ENCODE results near the gene CACNA1S. TPM values are rescaled to one million over a fixed set of nuclear protein-coding genes. Genes with fewer than 3 reads are reported as not detected.

Gene CACNA1S
- total RNA-seq, 4 donors from 2014 or later = not detected

DNA sequence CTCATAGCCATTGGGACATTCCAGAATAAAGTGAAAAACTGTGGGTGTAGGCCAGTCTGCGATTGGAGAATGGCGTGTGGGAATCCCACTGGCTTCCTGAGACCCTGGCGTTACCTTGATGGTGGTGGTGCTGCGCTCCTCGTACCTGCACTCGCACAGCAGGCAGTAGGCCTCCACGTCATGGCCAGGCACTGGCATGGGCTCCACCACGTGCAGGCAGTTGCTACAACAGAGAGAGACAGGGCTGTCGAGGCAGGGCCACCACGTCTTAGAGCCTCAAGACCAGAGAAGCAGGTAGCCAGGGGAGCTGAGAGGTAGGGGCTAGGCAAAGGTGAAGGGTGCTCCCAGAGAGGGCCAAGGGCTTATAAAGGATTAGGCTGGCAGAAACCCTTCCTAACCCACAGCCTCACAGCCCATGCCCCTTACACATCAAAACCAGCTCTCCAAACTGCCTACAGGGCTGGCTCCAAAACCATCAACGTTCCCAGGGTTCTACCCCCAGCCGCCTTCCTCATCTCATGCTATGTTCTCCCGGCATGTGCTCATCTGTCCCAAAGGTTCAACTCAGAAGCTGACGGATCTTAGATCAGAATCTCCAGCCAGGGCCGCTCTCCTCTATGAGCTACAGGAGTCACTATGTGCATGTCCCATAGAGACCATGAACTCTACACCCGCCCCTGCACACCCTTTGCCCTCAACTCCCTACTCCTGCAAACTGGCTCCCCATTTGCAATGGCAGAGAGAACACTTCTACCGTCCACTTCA, 34.6 kb upstream of the CACNA1S start:
- no peaks in the 10 kb centered on the region for H3K9me3 ChIP-seq
- no peak for TF ChIP-seq POLR2A (IDR thresholded peaks at IDR 0.05)
- TF ChIP-seq, protein P1, sequence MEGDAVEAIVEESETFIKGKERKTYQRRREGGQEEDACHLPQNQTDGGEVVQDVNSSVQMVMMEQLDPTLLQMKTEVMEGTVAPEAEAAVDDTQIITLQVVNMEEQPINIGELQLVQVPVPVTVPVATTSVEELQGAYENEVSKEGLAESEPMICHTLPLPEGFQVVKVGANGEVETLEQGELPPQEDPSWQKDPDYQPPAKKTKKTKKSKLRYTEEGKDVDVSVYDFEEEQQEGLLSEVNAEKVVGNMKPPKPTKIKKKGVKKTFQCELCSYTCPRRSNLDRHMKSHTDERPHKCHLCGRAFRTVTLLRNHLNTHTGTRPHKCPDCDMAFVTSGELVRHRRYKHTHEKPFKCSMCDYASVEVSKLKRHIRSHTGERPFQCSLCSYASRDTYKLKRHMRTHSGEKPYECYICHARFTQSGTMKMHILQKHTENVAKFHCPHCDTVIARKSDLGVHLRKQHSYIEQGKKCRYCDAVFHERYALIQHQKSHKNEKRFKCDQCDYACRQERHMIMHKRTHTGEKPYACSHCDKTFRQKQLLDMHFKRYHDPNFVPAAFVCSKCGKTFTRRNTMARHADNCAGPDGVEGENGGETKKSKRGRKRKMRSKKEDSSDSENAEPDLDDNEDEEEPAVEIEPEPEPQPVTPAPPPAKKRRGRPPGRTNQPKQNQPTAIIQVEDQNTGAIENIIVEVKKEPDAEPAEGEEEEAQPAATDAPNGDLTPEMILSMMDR (IDR thresholded peaks at IDR 0.05) = no peak
- DNase-seq = no peak
- H3K27me3 ChIP-seq = peaks cover 0 to 3% (median 0%) of the 10 kb centered on the region in 4 donors
- intact Hi-C loops (cut with DNase I) = no loop called here
- 86 to 94% methylated on average over 7 to 16 of the region's 17 CpGs for WGBS, 2 donors
- no peak overlapping the region for H3K27ac ChIP-seq
- no peak overlapping the region for H3K4me3 ChIP-seq
- peaks cover 0 to 14% (median 0%) of the 10 kb centered on the region in 3 donors for H3K4me1 ChIP-seq
- H3K36me3 ChIP-seq = peaks cover 0 to 98% (median 21%) of the 10 kb centered on the region in 3 donors

DNA sequence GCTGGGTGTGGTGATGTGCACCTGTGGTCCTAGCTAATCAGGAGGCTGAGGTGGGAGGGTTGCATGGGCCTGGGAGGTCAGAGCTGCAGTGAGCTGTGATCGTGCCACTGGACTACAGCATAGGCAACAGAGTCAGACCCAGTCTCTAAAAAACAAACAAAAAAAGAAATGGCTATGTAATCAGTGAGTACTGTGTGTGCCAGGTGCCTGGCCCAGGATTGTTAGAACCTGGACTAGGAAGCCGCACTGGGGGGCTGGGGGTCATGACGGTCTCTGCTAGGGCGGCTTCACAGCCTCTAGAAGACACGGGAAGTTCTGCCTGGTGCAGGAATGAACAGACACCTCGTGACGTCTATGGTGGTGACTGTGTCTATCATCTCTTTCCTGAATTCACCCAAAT, 33.6 kb upstream of the CACNA1S start:
- Histone ChIP-seq H3K9me3 (no peaks in the 10 kb centered on the region), H3K4me1 (peaks cover 0 to 24% (median 0%) of the 10 kb centered on the region in 3 donors), H3K4me3 (no peak overlapping the region), H3K36me3 (peaks cover 0 to 98% (median 29%) of the 10 kb centered on the region in 3 donors), H3K27me3 (peaks cover 0 to 3% (median 0%) of the 10 kb centered on the region in 4 donors), H3K27ac (no peak overlapping the region)
- intact Hi-C loops (cut with DNase I) = no loop called here
- WGBS, 2 donors = 79 to 90% methylated on average over 7 of the region's 7 CpGs
- DNase-seq = no peak
- no peak for TF ChIP-seq POLR2A (IDR thresholded peaks at IDR 0.05)
- TF ChIP-seq, protein P1 (IDR thresholded peaks at IDR 0.05) = no peak

DNA sequence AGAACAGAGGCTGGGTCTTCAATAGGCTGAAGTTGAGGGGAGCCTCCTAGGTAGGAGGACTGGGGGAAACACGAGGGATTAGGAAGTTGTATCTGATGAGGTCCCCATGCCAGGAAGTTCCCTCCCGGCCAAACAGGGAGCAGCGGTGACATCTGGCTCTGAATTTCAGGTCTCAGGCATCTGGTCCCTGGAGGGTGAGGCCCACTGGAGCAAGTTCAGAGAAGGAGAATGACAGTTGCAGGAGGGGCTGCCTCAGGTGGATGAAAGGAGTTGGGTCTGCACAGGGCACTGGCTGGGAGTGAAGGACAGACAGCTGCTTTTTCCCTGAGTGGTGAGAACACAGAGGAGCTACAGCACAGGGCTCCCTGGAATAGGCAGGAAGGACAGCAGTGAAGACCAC, 32.9 kb upstream of the CACNA1S start:
- TF ChIP-seq POLR2A (IDR thresholded peaks at IDR 0.05) = no peak
- TF ChIP-seq, protein P1 (IDR thresholded peaks at IDR 0.05) = no peak
- Histone ChIP-seq H3K4me3 (no peak overlapping the region), H3K4me1 (peaks cover 0 to 30% (median under 1%) of the 10 kb centered on the region in 3 donors), H3K9me3 (no peaks in the 10 kb centered on the region), H3K36me3 (peaks cover 0 to 98% (median 29%) of the 10 kb centered on the region in 3 donors), H3K27ac (no peak overlapping the region), H3K27me3 (peaks cover 0 to 3% (median 0%) of the 10 kb centered on the region in 4 donors)
- WGBS, 2 donors = 80 to 91% methylated on average over 3 of the region's 3 CpGs
- intact Hi-C loops (cut with DNase I) = no loop called here
- DNase-seq = no peak

DNA sequence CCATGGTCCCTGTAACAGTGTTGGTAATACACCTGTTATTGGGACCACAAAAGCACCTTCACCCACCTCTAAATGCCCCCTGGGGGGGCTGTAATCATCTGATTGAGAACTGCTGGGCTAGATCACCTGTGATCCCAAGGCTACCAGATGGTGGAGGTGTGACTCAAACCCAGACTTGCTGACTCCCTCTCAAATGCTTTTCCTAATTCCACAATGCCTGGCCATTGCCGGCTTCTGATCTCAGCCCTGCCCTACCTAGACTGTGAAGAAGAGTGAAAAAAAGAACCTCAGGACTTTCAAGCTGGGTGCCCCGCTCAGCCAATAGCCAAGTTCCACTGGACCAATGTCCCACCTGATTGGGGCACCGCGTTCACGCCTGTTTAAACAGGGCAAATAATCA, 32.5 kb upstream of the CACNA1S start:
- Histone ChIP-seq H3K36me3 (peaks cover 0 to 98% (median 29%) of the 10 kb centered on the region in 3 donors), H3K4me1 (peaks cover 0 to 35% (median 5%) of the 10 kb centered on the region in 3 donors), H3K9me3 (no peaks in the 10 kb centered on the region), H3K4me3 (no peak overlapping the region), H3K27me3 (peaks cover 0 to 3% (median 0%) of the 10 kb centered on the region in 4 donors), H3K27ac (no peak overlapping the region)
- no peak for DNase-seq
- TF ChIP-seq, protein P1 (IDR thresholded peaks at IDR 0.05) = no peak
- TF ChIP-seq POLR2A (IDR thresholded peaks at IDR 0.05) = no peak
- intact Hi-C loops (cut with DNase I) = no loop called here
- whole genome bisulfite sequencing, 2 donors = 72 to 100% methylated on average over 1 to 4 of the region's 5 CpGs

All from esophagus squamous epithelium (tissue), 5 donors.